Panc1 (cell line): ENCODE measurements around the gene RNF115.

Experiments
- CTCF ChIP-seq: fragments of 450-650 bp; IDR thresholded peaks from 2 replicates; pipeline ENCODE4 v1.5.1; 2017; ENCODE audit warnings: mild to moderate bottlenecking
- SIN3A ChIP-seq: IDR thresholded peaks from 2 replicates; pipeline ENCODE4 v1.6.1; 2012; ENCODE audit warnings: low read depth, mild to moderate bottlenecking, low read length, moderate library complexity, borderline replicate concordance; ENCODE audit not compliant: insufficient read depth

GRCh38 chr1:145740269-145740668, 83.6 kb downstream of the RNF115 start:
- TF ChIP-seq CTCF (no peak), SIN3A (no peak)
